ENCODE results near the gene BAIAP2. TPM values are rescaled to one million over a fixed set of nuclear protein-coding genes. Genes with fewer than 3 reads are reported as not detected.

The BAIAP2 gene
- total RNA-seq, 1 experiment from 2014 or later = 57.7 TPM

DNA sequence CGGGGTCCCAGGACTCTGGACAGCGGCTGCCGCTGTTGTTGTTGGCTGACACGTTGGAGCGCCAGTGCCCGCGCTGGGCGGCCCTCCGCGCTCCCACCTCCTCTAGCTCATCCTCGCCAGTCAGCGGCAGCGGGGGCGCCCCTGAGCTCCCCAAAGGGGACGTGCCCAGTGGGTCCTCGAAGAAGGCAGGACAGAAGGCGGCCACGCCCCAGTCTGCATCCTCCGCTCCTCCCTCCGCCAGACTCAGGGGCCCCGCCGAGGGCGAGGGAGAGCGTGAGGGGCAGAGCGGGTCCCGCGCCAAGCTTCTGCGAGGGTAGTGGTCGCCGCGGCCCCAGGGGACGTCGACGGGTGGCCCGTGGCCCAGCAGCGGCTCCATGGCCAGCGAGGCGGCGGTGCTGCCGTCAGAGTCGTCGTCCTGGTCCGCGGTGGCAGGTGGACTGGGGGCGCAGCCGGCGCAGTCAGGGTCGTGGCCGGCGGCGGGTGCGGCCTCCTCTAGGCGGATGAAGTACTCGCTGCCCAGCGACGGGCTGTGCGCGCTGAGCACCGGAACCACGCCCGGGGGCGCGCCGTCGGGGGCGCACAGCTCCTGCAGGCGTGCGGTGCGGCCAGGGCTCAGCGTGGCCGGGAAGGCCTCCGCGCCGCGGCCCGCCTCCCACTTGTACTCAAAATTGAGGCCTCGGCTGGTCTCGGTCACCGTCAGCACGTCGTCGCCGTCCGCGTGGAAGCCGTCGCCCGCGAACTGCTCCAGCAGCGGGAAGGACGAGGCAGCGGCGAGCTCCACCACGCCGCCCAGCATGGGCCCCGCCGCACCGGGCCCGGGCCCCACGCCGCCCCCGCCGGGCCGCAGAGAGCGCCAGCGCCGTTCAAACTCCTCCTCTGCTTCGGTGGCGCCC is 87.1 kb downstream of the BAIAP2 start:
- Mint-ChIP-seq H3K4me3 (ENCODE audit: unreplicated experiment) (no peak overlapping the region), H3K27ac (ENCODE audit: unreplicated experiment) (no peak overlapping the region), H3K27me3 (ENCODE audit: insufficient read depth, unreplicated experiment) (no peaks in the 10 kb centered on the region), H3K4me1 (ENCODE audit: low read depth, unreplicated experiment) (peaks cover 8% of the 10 kb centered on the region), H3K36me3 (ENCODE audit: insufficient read depth, unreplicated experiment) (peaks cover 19% of the 10 kb centered on the region), H3K9me3 (ENCODE audit: unreplicated experiment) (no peaks in the 10 kb centered on the region)
- intact Hi-C loops (cut with micrococcal nuclease; ENCODE audit: unreplicated experiment) = no loop called here
- TF ChIP-seq, protein P1, sequence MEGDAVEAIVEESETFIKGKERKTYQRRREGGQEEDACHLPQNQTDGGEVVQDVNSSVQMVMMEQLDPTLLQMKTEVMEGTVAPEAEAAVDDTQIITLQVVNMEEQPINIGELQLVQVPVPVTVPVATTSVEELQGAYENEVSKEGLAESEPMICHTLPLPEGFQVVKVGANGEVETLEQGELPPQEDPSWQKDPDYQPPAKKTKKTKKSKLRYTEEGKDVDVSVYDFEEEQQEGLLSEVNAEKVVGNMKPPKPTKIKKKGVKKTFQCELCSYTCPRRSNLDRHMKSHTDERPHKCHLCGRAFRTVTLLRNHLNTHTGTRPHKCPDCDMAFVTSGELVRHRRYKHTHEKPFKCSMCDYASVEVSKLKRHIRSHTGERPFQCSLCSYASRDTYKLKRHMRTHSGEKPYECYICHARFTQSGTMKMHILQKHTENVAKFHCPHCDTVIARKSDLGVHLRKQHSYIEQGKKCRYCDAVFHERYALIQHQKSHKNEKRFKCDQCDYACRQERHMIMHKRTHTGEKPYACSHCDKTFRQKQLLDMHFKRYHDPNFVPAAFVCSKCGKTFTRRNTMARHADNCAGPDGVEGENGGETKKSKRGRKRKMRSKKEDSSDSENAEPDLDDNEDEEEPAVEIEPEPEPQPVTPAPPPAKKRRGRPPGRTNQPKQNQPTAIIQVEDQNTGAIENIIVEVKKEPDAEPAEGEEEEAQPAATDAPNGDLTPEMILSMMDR (IDR thresholded peaks at IDR 0.05; ENCODE audit: insufficient read depth in 1 of 2, low read depth in 1 of 2, low read length in 1 of 2, severe bottlenecking in 1 of 2, unreplicated experiment in 1 of 2) = no peak
- POLR2A ChIA-PET = no interaction called here
- H3K27me3 ChIP-seq (replicated peaks; ENCODE audit: control insufficient read depth, insufficient read depth, low read length) = no peaks in the 10 kb centered on the region
- no peak overlapping the region for H3K4me3 ChIP-seq (ENCODE audit: low read depth, low read length)
- H3K36me3 ChIP-seq (ENCODE audit: control insufficient read depth, insufficient read depth, low read length) = no peaks in the 10 kb centered on the region; the same call in none of the 2 replicates
- no peak for DNase-seq
- no TSS peak for BruUV-seq (replicated peaks)
- no peaks in the 10 kb centered on the region for H3K9me3 ChIP-seq
- H3K4me1 ChIP-seq = no peaks in the 10 kb centered on the region; the same call in 1 of the 2 replicates
- CTCF ChIA-PET = no interaction called here

DNA sequence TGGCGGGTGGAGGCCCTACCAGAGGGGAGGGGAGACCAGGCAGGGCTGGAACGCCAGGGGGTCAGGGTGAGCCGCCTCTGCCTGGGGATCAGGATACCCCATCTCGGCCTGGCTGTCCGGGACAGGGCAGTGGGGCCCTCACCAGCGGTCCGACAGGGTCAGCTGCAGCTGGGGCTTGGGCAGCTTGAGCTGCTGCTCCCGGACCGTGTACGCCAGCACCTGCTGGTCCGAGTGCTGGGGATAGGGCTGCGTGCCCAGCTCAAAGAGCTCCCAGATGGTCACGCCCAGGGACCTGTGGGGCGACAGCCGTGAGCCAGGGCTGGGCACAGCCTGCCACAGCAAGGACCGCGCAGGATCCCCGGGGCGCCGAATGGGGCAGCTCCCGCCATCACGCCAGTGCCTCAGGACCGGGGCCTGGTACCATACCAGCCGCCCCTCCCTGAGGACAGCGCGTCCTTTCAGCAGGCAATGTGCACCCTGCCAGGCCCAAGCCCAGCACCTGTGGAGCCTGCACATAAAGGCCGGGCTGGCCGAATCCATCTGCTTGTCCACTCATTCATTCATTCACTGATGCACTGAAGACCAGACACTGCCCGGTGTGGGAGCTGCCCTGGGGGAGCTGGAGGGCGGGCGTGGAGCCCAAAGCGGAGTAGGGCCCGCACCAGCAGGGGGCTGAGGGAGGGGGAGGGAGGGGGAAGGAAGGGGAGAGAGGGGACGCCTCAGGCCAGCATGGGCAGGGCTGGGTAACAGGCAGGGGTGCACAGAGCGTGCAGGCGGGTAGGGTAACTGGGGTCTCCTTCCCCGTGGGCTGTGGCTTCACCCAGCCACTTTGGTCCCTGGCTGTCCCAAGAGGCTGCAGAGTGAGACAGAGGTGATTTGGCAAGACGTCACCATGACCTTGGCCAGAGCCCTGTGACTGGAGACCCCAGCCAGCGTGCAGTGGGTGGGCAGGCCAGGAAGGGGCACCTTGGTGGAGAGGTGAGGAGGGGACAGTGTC is 88.4 kb downstream of the BAIAP2 start:
- Histone ChIP-seq H3K36me3 (ENCODE audit: control insufficient read depth, insufficient read depth, low read length) (no peaks in the 10 kb centered on the region; the same call in none of the 2 replicates), H3K9me3 (no peaks in the 10 kb centered on the region), H3K4me1 (no peaks in the 10 kb centered on the region; the same call in 1 of the 2 replicates), H3K4me3 (ENCODE audit: low read depth, low read length) (no peak overlapping the region), H3K27me3 (replicated peaks; ENCODE audit: control insufficient read depth, insufficient read depth, low read length) (no peaks in the 10 kb centered on the region)
- intact Hi-C loops (cut with micrococcal nuclease; ENCODE audit: unreplicated experiment) = no loop called here
- Mint-ChIP-seq H3K27ac (ENCODE audit: unreplicated experiment) (no peak overlapping the region), H3K9me3 (ENCODE audit: unreplicated experiment) (no peaks in the 10 kb centered on the region), H3K4me1 (ENCODE audit: low read depth, unreplicated experiment) (peaks cover 7% of the 10 kb centered on the region), H3K36me3 (ENCODE audit: insufficient read depth, unreplicated experiment) (peaks cover 16% of the 10 kb centered on the region), H3K27me3 (ENCODE audit: insufficient read depth, unreplicated experiment) (no peaks in the 10 kb centered on the region), H3K4me3 (ENCODE audit: unreplicated experiment) (no peak overlapping the region)
- ChIA-PET CTCF (no interaction called here), POLR2A (no interaction called here)
- TF ChIP-seq, protein P1 (IDR thresholded peaks at IDR 0.05; ENCODE audit: insufficient read depth in 1 of 2, low read depth in 1 of 2, low read length in 1 of 2, severe bottlenecking in 1 of 2, unreplicated experiment in 1 of 2) = no peak
- no peak for DNase-seq
- no TSS peak for BruUV-seq (replicated peaks)

DNA sequence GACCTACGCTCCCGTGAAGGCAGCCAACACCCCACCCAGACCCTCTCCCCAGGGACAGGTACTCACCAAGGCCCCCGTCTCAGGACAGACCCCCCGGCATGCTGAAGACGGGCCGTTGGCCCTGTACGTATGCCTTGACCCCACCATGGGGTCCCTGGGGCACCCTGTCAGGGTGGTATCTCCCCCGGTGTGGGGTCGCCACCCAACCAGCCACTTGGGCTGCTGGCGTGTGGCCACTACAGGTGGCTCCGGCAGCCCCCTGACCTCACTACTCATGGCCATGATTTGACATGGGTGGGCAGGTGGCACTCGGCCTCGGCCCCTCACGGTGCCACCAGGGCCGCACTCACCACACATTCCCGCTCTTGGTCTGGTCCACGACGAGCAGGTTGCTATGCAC is 89.4 kb downstream of the BAIAP2 start:
- Mint-ChIP-seq H3K27ac (ENCODE audit: unreplicated experiment) (no peak overlapping the region), H3K4me1 (ENCODE audit: low read depth, unreplicated experiment) (no peaks in the 10 kb centered on the region), H3K4me3 (ENCODE audit: unreplicated experiment) (no peak overlapping the region), H3K9me3 (ENCODE audit: unreplicated experiment) (no peaks in the 10 kb centered on the region), H3K27me3 (ENCODE audit: insufficient read depth, unreplicated experiment) (no peaks in the 10 kb centered on the region), H3K36me3 (ENCODE audit: insufficient read depth, unreplicated experiment) (peaks cover 6% of the 10 kb centered on the region)
- no peak for DNase-seq
- no peaks in the 10 kb centered on the region; the same call in 1 of the 2 replicates for H3K36me3 ChIP-seq (ENCODE audit: control insufficient read depth, insufficient read depth, low read length)
- no peak overlapping the region for H3K4me3 ChIP-seq (ENCODE audit: low read depth, low read length)
- H3K27me3 ChIP-seq (replicated peaks; ENCODE audit: control insufficient read depth, insufficient read depth, low read length) = no peaks in the 10 kb centered on the region
- CTCF ChIA-PET = no interaction called here
- TF ChIP-seq, protein P1 (IDR thresholded peaks at IDR 0.05; ENCODE audit: insufficient read depth in 1 of 2, low read depth in 1 of 2, low read length in 1 of 2, severe bottlenecking in 1 of 2, unreplicated experiment in 1 of 2) = no peak
- no peaks in the 10 kb centered on the region for H3K9me3 ChIP-seq
- POLR2A ChIA-PET = no interaction called here
- intact Hi-C loops (cut with micrococcal nuclease; ENCODE audit: unreplicated experiment) = no loop called here
- H3K4me1 ChIP-seq = no peaks in the 10 kb centered on the region
- no TSS peak for BruUV-seq (replicated peaks)

All from Caco-2 (cell line).